ENCODE measurements around the gene FBF1.
"Not testable (repeated sequence)": the region's sequence is repeated elsewhere in the genome, so short reads cannot be mapped to it uniquely, and the experiment has no call there.

Gene FBF1

GRCh38 chr17:75940727-75941441 is at the start of gene FBF1:
Gene FBF1, minus strand, starts transcription at chr17:75941042. Its CDS starts 2,893 bp downstream, at chr17:75938149.
- DNase-seq = peak; percentile 88

- DNase-seq = no peak
Observed at GRCh38 chr17:75987041-75987440, 46.2 kb upstream of the FBF1 start.

- DNase-seq = no peak
Observed at GRCh38 chr17:75985986-75986385, 45.1 kb upstream of the FBF1 start.

GRCh38 chr17:75983501-75984181 is 42.8 kb upstream of the FBF1 start:
- no peak for DNase-seq

GRCh38 chr17:75981019-75981615 is 40.3 kb upstream of the FBF1 start:
- no peak for DNase-seq

- DNase-seq = no peak
Observed at GRCh38 chr17:75980188-75981018, 39.6 kb upstream of the FBF1 start.

- no peak for DNase-seq
Observed at GRCh38 chr17:75979705-75980187, 38.9 kb upstream of the FBF1 start.

- peak; percentile 96 for DNase-seq
Observed at GRCh38 chr17:75978938-75979704, 38.3 kb upstream of the FBF1 start, which contains the start of the genes ACOX1 and TEN1. Gene ACOX1, minus strand, starts transcription at chr17:75979166. Its CDS starts 93 bp downstream, at chr17:75979073. Gene TEN1, plus strand, starts transcription at chr17:75979240. Its CDS starts 6,953 bp downstream, at chr17:75986193.

GRCh38 chr17:75976175-75976848 is 35.5 kb upstream of the FBF1 start:
- DNase-seq = no peak

- DNase-seq = no peak
Observed at GRCh38 chr17:75975757-75976174, 34.9 kb upstream of the FBF1 start.

- not testable (repeated sequence) for DNase-seq
Observed at GRCh38 chr17:75975187-75975586, 34.3 kb upstream of the FBF1 start.

- DNase-seq = no peak
Observed at GRCh38 chr17:75970626-75971025, 29.8 kb upstream of the FBF1 start.

GRCh38 chr17:75970011-75970523 is 29.2 kb upstream of the FBF1 start:
- no peak for DNase-seq

GRCh38 chr17:75969044-75969443 is 28.2 kb upstream of the FBF1 start:
- DNase-seq = not testable (repeated sequence)

- no peak for DNase-seq
Observed at GRCh38 chr17:75965468-75965867, 24.6 kb upstream of the FBF1 start.

GRCh38 chr17:75959839-75960511 is 19.1 kb upstream of the FBF1 start:
- no peak for DNase-seq

- no peak for DNase-seq
Observed at GRCh38 chr17:75959051-75959838, 18.4 kb upstream of the FBF1 start.

GRCh38 chr17:75950855-75951554 is 10.2 kb upstream of the FBF1 start:
- DNase-seq = no peak

- no peak for DNase-seq
Observed at GRCh38 chr17:75950421-75950820, 9.6 kb upstream of the FBF1 start.

All from stimulated activated CD4-positive, alpha-beta T cell treated with anti-CD3 and anti-CD28 coated beads, Interleukin-1b, Interleukin-23, amount 100 ng/mL, for 48 hours (primary cell).